Keratinocyte (primary cell): Measurements from ENCODE around the gene CD200R1.

Experiments used
- EZH2 ChIP-seq: IDR thresholded peaks from one replicate; pipeline ENCODE4 v1.6.1; 2012; ENCODE audit warnings: inconsistent platforms, mild to moderate bottlenecking, low read length, moderate library complexity
- TF ChIP-seq, protein P1 (sequence below), 3 experiments: IDR thresholded peaks in 1 of 3; conservative IDR thresholded peaks in 1 of 3; optimal IDR thresholded peaks in 1 of 3; 2 replicates in 2 of 3; 3 replicates in 1 of 3; pipeline versions ENCODE3 to v1.5.1; 2011; ENCODE audit warnings: low read length in 3 of 3, mild to moderate bottlenecking in 3 of 3, moderate library complexity in 2 of 3, control low read depth in 1 of 3, inconsistent platforms in 1 of 3; ENCODE audit not compliant: insufficient read depth in 2 of 3; ENCODE audit errors: extremely low read depth in 1 of 3

- TF ChIP-seq, protein P1, sequence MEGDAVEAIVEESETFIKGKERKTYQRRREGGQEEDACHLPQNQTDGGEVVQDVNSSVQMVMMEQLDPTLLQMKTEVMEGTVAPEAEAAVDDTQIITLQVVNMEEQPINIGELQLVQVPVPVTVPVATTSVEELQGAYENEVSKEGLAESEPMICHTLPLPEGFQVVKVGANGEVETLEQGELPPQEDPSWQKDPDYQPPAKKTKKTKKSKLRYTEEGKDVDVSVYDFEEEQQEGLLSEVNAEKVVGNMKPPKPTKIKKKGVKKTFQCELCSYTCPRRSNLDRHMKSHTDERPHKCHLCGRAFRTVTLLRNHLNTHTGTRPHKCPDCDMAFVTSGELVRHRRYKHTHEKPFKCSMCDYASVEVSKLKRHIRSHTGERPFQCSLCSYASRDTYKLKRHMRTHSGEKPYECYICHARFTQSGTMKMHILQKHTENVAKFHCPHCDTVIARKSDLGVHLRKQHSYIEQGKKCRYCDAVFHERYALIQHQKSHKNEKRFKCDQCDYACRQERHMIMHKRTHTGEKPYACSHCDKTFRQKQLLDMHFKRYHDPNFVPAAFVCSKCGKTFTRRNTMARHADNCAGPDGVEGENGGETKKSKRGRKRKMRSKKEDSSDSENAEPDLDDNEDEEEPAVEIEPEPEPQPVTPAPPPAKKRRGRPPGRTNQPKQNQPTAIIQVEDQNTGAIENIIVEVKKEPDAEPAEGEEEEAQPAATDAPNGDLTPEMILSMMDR (optimal IDR thresholded peaks at IDR 0.05 in 1 of 3, IDR thresholded peaks at IDR 0.05 in 1 of 3, conservative IDR thresholded peaks at IDR 0.05 in 1 of 3; ENCODE audit: extremely low read depth in 1 of 3, insufficient read depth in 2 of 3, low read length in 3 of 3) = no peak
- TF ChIP-seq EZH2 = no peak
These were observed 46.6 kb upstream of the CD200R1 start for GRCh38 chr3:113021471-113021870.
